ENCODE data around the gene PIK3AP1. TPM values are rescaled to one million over a fixed set of nuclear protein-coding genes. Genes with fewer than 3 reads are reported as not detected.

PIK3AP1 gene
- total and polyA plus RNA-seq, 2 of the 13 experiments (the other 11 are each of a cell fraction or from before 2014, with no cell fraction given), result 3.6 to 13.8 TPM

- TF ChIP-seq ZNF704 (CRISPR knock-in tag; IDR thresholded peaks at IDR 0.05; ENCODE audit: borderline replicate concordance), result no peak
Observed at GRCh38 chr10:96619120-96619519, 101.2 kb downstream of the PIK3AP1 start (continued).

- no peak overlapping the region for H2AFZ ChIP-seq (ENCODE audit: low read length)
- H4K20me1 ChIP-seq (ENCODE audit: insufficient read depth, low read length), result no peaks in the 10 kb centered on the region
- H3K4me1 ChIP-seq (ENCODE audit: insufficient read depth, low read length), result 0 out of 2 replicates have a peak, but pooled peaks cover 10% of the 10 kb centered on the region
- 44% methylated on average over 2 of the region's 2 CpGs for WGBS (ENCODE audit: low lambda C conversion rate)
- no peaks in the 10 kb centered on the region for H3K79me2 ChIP-seq (ENCODE audit: insufficient read depth, low read length)
- in situ Hi-C loops (cut with HindIII; ENCODE audit: extremely low pct_ligation_motif_present, low pct_unique_long_range_greater_than_20kb) (no loop called here), intact Hi-C loops (cut with micrococcal nuclease; ENCODE audit: unreplicated experiment) (no loop called here)
- no peak overlapping the region for H3K27ac ChIP-seq (ENCODE audit: extremely low read length, insufficient read depth, low read length)
- H3K4me2 ChIP-seq (ENCODE audit: low read depth, low read length), result no peak overlapping the region
- no peaks in the 10 kb centered on the region for H3K36me3 ChIP-seq (replicated peaks in 1 of 2; ENCODE audit: control insufficient read depth in 1 of 2, insufficient read depth in 2 of 2, low read length in 2 of 2)
- H3K9me3 ChIP-seq (ENCODE audit: low read length), result no peaks in the 10 kb centered on the region
- CTCF ChIA-PET (ENCODE audit: low intra/inter-chr PET ratio, low total read pairs), result no interaction called here
- TF ChIP-seq RARA (CRISPR knock-in tag; IDR thresholded peaks at IDR 0.05) (peak; percentile 29; the same call in 1 of the 2 replicates), PCBP1 (IDR thresholded peaks at IDR 0.05; ENCODE audit: borderline replicate concordance, low read depth, low read length) (no peak), ZNF235 (CRISPR knock-in tag; IDR thresholded peaks at IDR 0.05; ENCODE audit: borderline replicate concordance) (no peak), ZNF432 (CRISPR knock-in tag; IDR thresholded peaks at IDR 0.05; ENCODE audit: borderline replicate concordance) (no peak), CEBPB (IDR thresholded peaks at IDR 0.05; ENCODE audit: borderline replicate concordance, low read depth, low read length) (peak; percentile 37; the same call in 1 of the 2 replicates)
- POLR2A ChIA-PET, result no interaction called here
- no peak overlapping the region for H3K4me3 ChIP-seq (replicated peaks in 1 of 3; ENCODE audit: insufficient read depth in 1 of 3, low read depth in 2 of 3, low read length in 3 of 3)
- no TSS peak for BruUV-seq (replicated peaks)
- ATAC-seq, result no peak
- FAIRE-seq, result no peak
- no peaks in the 10 kb centered on the region for H3K27me3 ChIP-seq (ENCODE audit: control insufficient read depth in 1 of 2, insufficient read depth in 2 of 2, low read length in 2 of 2)
- H3K9ac ChIP-seq (ENCODE audit: insufficient read depth, low read depth, low read length), result no peak overlapping the region
- no peak for DNase-seq (ENCODE audit: low spot score)
Observed at GRCh38 chr10:96618653-96619052, 101.7 kb downstream of the PIK3AP1 start.

- no peak overlapping the region for H3K27ac ChIP-seq (ENCODE audit: extremely low read length, insufficient read depth, low read length)
- H3K79me2 ChIP-seq (ENCODE audit: insufficient read depth, low read length), result no peaks in the 10 kb centered on the region
- H3K4me3 ChIP-seq (replicated peaks in 1 of 3; ENCODE audit: insufficient read depth in 1 of 3, low read depth in 2 of 3, low read length in 3 of 3), result no peak overlapping the region
- ATAC-seq (no peak), FAIRE-seq (no peak), DNase-seq (ENCODE audit: low spot score) (no peak)
- in situ Hi-C loops (cut with HindIII; ENCODE audit: extremely low pct_ligation_motif_present, low pct_unique_long_range_greater_than_20kb), result no loop called here
- no peaks in the 10 kb centered on the region for H3K9me3 ChIP-seq (ENCODE audit: low read length)
- no peak overlapping the region for H2AFZ ChIP-seq (ENCODE audit: low read length)
- POLR2A ChIA-PET, result no interaction called here
- no peaks in the 10 kb centered on the region for H3K36me3 ChIP-seq (replicated peaks in 1 of 2; ENCODE audit: control insufficient read depth in 1 of 2, insufficient read depth in 2 of 2, low read length in 2 of 2)
- H3K4me1 ChIP-seq (ENCODE audit: insufficient read depth, low read length), result peaks cover 19% of the 10 kb centered on the region
- CTCF ChIA-PET (ENCODE audit: low intra/inter-chr PET ratio, low total read pairs), result no interaction called here
- intact Hi-C loops (cut with micrococcal nuclease; ENCODE audit: unreplicated experiment), result no loop called here
- no TSS peak for BruUV-seq (replicated peaks)
- H3K4me2 ChIP-seq (ENCODE audit: low read depth, low read length), result no peak overlapping the region
- no peak overlapping the region for H3K9ac ChIP-seq (ENCODE audit: insufficient read depth, low read depth, low read length)
- H3K27me3 ChIP-seq (ENCODE audit: control insufficient read depth in 1 of 2, insufficient read depth in 2 of 2, low read length in 2 of 2), result no peaks in the 10 kb centered on the region
- H4K20me1 ChIP-seq (ENCODE audit: insufficient read depth, low read length), result no peaks in the 10 kb centered on the region
- 79% methylated on average over 4 of the region's 4 CpGs for WGBS (ENCODE audit: low lambda C conversion rate)
- TF ChIP-seq ZNF121 (CRISPR knock-in tag; IDR thresholded peaks at IDR 0.05), result no peak
- no peak for TF ChIP-seq HMGXB4 (CRISPR knock-in tag; IDR thresholded peaks at IDR 0.05; ENCODE audit: borderline replicate concordance in 1 of 2, low read depth in 1 of 2)
- no peak for TF ChIP-seq CERS6 (CRISPR knock-in tag; IDR thresholded peaks at IDR 0.05)
- TF ChIP-seq HNRNPUL1 (IDR thresholded peaks at IDR 0.05; ENCODE audit: low read depth, low read length), result no peak
- TF ChIP-seq ZNF7 (CRISPR knock-in tag; IDR thresholded peaks at IDR 0.05), result no peak
- TF ChIP-seq ZEB1 (IDR thresholded peaks at IDR 0.05; ENCODE audit: insufficient replicate concordance, low read depth), result no peak
- TF ChIP-seq ZMYM4 (CRISPR knock-in tag; IDR thresholded peaks at IDR 0.05), result no peak
- no peak for TF ChIP-seq ZNF772 (CRISPR knock-in tag; IDR thresholded peaks at IDR 0.05)
Observed at GRCh38 chr10:96616961-96617360, 103.4 kb downstream of the PIK3AP1 start.
